K562 (cell line): Measurements from ENCODE around the gene PLEKHM3. TPM values are rescaled to one million over a fixed set of nuclear protein-coding genes. Genes with fewer than 3 reads are reported as not detected.

Experiments
- ATAC-seq: fragments of 200-7000 bp; cut with Tn5 transposase; 3 replicates; pipeline ENCODE4 v1.9.1; 2020; ENCODE audit warnings: moderate library complexity
- BruUV-seq: library from RNA; stranded (reverse); fragments of 400-500 nt; replicated peaks from 2 replicates; lab custom pipeline; 2021; lab: Mats Ljungman, UMichigan
- CTCF ChIA-PET: fragments of 300-600 bp; formaldehyde crosslinking; extraction: SDS; loops from one replicate; lab custom pipeline; 2021; ENCODE audit warnings: low intra/inter-chr PET ratio; lab: Yijun Ruan, JAX
- POLR2A ChIA-PET: fragments of 300-600, 350-650 bp; sonication (Branson Sonifier 250); formaldehyde crosslinking; extraction: SDS; loops from one replicate; lab custom pipeline; 2021; ENCODE audit warnings: antibody characterized with exemption, inconsistent platforms; lab: Yijun Ruan, JAX
- DNase-seq, 4 experiments: peaks; one replicate each; pipeline versions ENCODE4 v3.0.0 to v3.0.0-alpha.2; 2011 to 2018; ENCODE audit warnings: low spot score in 3 of 4, mixed read lengths in 3 of 4; ENCODE audit errors: extremely low read depth in 1 of 4
- FAIRE-seq: peaks from 2 replicates; lab custom pipeline; 2011; peaks lifted over from hg19 to GRCh38; lab: Jason Lieb, UNC
- H2AFZ ChIP-seq: 2 replicates; pipeline ENCODE4 v1.6.0; 2011; ENCODE audit warnings: low read depth, low read length, control low read depth, inconsistent platforms
- H3K27ac ChIP-seq: fragments of 200-600 bp; 3 replicates; pipeline ENCODE4 v1.8.0; 2011; ENCODE audit warnings: low read depth, mild to moderate bottlenecking, control low read depth, inconsistent platforms, low read length, moderate library complexity, mixed read lengths; ENCODE audit errors: extremely low read depth
- H3K27me3 ChIP-seq, 2 experiments: fragments of 300-600 bp in 1 of 2; 2 replicates in 1 of 2; 3 replicates in 1 of 2; pipeline versions ENCODE4 v1.6.0 to v1.8.0; 2011; ENCODE audit warnings: inconsistent platforms in 2 of 2, low read length in 2 of 2, mild to moderate bottlenecking in 1 of 2, mixed read lengths in 1 of 2, moderate library complexity in 1 of 2; ENCODE audit not compliant: control insufficient read depth in 2 of 2, insufficient read depth in 2 of 2
- H3K36me3 ChIP-seq: fragments of 300-600 bp; 3 replicates; pipeline ENCODE4 v1.8.0; 2011; ENCODE audit warnings: mild to moderate bottlenecking, low read length, inconsistent platforms; ENCODE audit not compliant: control insufficient read depth, insufficient read depth
- H3K4me1 ChIP-seq, 2 experiments: fragments of 200-600 bp in 1 of 2; replicated peaks in 1 of 2; 2 replicates in 1 of 2; 3 replicates in 1 of 2; pipeline versions ENCODE4 v1.5.1 to v1.8.0; 2011; ENCODE audit warnings: inconsistent platforms in 2 of 2, low read length in 2 of 2, mild to moderate bottlenecking in 1 of 2, mixed read lengths in 1 of 2, moderate library complexity in 1 of 2; ENCODE audit not compliant: control insufficient read depth in 2 of 2, insufficient read depth in 2 of 2
- H3K4me2 ChIP-seq: 2 replicates; pipeline ENCODE4 v1.6.1; 2011; ENCODE audit warnings: low read length, control low read depth, inconsistent platforms, mixed read lengths; ENCODE audit not compliant: insufficient read depth
- H3K4me3 ChIP-seq: fragments of 200-600 bp; sonication (generic), shearing (Covaris generic); 2 replicates; pipeline ENCODE4 v1.5.1; 2016; ENCODE audit warnings: control low read depth, inconsistent platforms
- H3K79me2 ChIP-seq: fragments of 200-600 bp; 3 replicates; pipeline ENCODE4 v1.8.0; 2011; ENCODE audit warnings: low read length, inconsistent platforms; ENCODE audit not compliant: control insufficient read depth, insufficient read depth
- H3K9ac ChIP-seq, 2 experiments: 2 replicates each; pipeline versions ENCODE4 v1.6.0 to v1.6.1; 2011; ENCODE audit warnings: low read depth in 2 of 2, low read length in 2 of 2, control low read depth in 1 of 2, inconsistent platforms in 1 of 2, mild to moderate bottlenecking in 1 of 2, mixed read lengths in 1 of 2; ENCODE audit not compliant: insufficient read depth in 1 of 2
- H3K9me1 ChIP-seq: one replicate; pipeline ENCODE4 v1.6.0; 2011; ENCODE audit warnings: inconsistent platforms, mild to moderate bottlenecking, low read length, moderate library complexity; ENCODE audit not compliant: control insufficient read depth, insufficient read depth
- H3K9me3 ChIP-seq: replicated peaks from 2 replicates; pipeline ENCODE4 v1.5.1; 2011; ENCODE audit warnings: low read depth, low read length, inconsistent platforms; ENCODE audit not compliant: control insufficient read depth, insufficient read depth
- H4K20me1 ChIP-seq: replicated peaks from 2 replicates; pipeline ENCODE4 v1.6.1; 2011; ENCODE audit warnings: low read length, inconsistent platforms, mixed read lengths; ENCODE audit not compliant: control insufficient read depth, insufficient read depth
- FOSL1 ChIP-seq: fragments of 200-800 bp; sonication (Bioruptor generic); conservative IDR thresholded peaks from 2 replicates; pipeline ENCODE4 v1.6.1; 2016; ENCODE audit warnings: missing genetic modification characterization, missing compliant biosample characterization
- HDGF ChIP-seq: fragments of 450-650 bp; IDR thresholded peaks from 2 replicates; pipeline ENCODE4 v1.6.1; 2016
- HINFP ChIP-seq: fragments of 450-650 bp; conservative IDR thresholded peaks from 2 replicates; pipeline ENCODE4 v1.6.1; 2016; ENCODE audit warnings: missing genetic modification characterization, low read depth, mild to moderate bottlenecking, control low read depth, missing compliant biosample characterization
- PHF8 ChIP-seq: fragments of 200-600 bp; sonication (generic); IDR thresholded peaks from 2 replicates; pipeline ENCODE4 v1.6.1; 2012; ENCODE audit warnings: mixed run types, mild to moderate bottlenecking, inconsistent platforms, low read length, moderate library complexity, borderline replicate concordance
- POU5F1 ChIP-seq: fragments of 150-350 bp; IDR thresholded peaks from 2 replicates; pipeline ENCODE4 v1.6.1; 2014; ENCODE audit warnings: borderline replicate concordance, low read length, low read depth, mild to moderate bottlenecking; ENCODE audit not compliant: partially characterized antibody
- PURB ChIP-seq: sonication (generic); formaldehyde crosslinking; IDR thresholded peaks from 2 replicates; pipeline ENCODE4 v1.9.0; 2021; ENCODE audit warnings: low read depth, mild to moderate bottlenecking, missing genetic modification reagents
- RNF2 ChIP-seq: sonication (generic); IDR thresholded peaks from 2 replicates; pipeline ENCODE4 v1.6.1; 2016
- SAFB ChIP-seq: fragments of 200-400 bp; formaldehyde crosslinking; IDR thresholded peaks from 2 replicates; pipeline ENCODE4 v1.6.1; 2017; ENCODE audit warnings: low read depth, low read length, borderline replicate concordance
- SMARCE1 ChIP-seq: fragments of 450-650 bp; IDR thresholded peaks from 2 replicates; pipeline ENCODE4 v1.7.1; 2016; ENCODE audit warnings: mild to moderate bottlenecking
- SP1 ChIP-seq: sonication (generic); formaldehyde crosslinking; IDR thresholded peaks from 2 replicates; pipeline ENCODE4 v1.8.1; 2022; ENCODE audit warnings: mild to moderate bottlenecking, missing genetic modification reagents
- TFE3 ChIP-seq: fragments of 450-650 bp; formaldehyde crosslinking; IDR thresholded peaks from 2 replicates; pipeline ENCODE4 v1.4.0; 2020; ENCODE audit warnings: mild to moderate bottlenecking, mixed read lengths
- ZBTB26 ChIP-seq: fragments of 450-650 bp; formaldehyde crosslinking; IDR thresholded peaks from 2 replicates; pipeline ENCODE4 v1.4.0; 2022; ENCODE audit warnings: missing genetic modification characterization
- ZBTB43 ChIP-seq: sonication (generic); formaldehyde crosslinking; IDR thresholded peaks from 2 replicates; pipeline ENCODE4 v1.8.0; 2023; ENCODE audit warnings: mild to moderate bottlenecking, missing genetic modification reagents
- ZBTB7A ChIP-seq: IDR thresholded peaks from 2 replicates; pipeline ENCODE4 v1.6.1; 2011; ENCODE audit warnings: low read depth, mild to moderate bottlenecking, low read length, moderate library complexity, borderline replicate concordance; ENCODE audit not compliant: control insufficient read depth
- ZNF274 ChIP-seq: IDR thresholded peaks from 2 replicates; pipeline ENCODE4 v1.6.1; 2011; ENCODE audit warnings: low read depth, mild to moderate bottlenecking, low read length, moderate library complexity, borderline replicate concordance
- ZNF512 ChIP-seq: IDR thresholded peaks from 2 replicates; pipeline ENCODE4 v1.6.1; 2016; ENCODE audit warnings: missing genetic modification characterization, missing compliant biosample characterization
- WGBS: fragments of 100-300 bp; shearing (Covaris generic); methylation state at CpG from one replicate; pipeline ENCODE4 v1.1.6; 2016; ENCODE audit warnings: low coverage, mixed read lengths; ENCODE audit not compliant: insufficient coverage; ENCODE audit errors: missing lambda C conversion rate; 5-methylcytosine and 5-hydroxymethylcytosine counted together
- in situ Hi-C: fragments of 300-500 bp; cut with MboI; formaldehyde crosslinking; loops from 4 replicates; pipeline ENCODE4 v1.15.0; 2018; ENCODE audit warnings: inconsistent platforms, mixed read lengths
- intact Hi-C: fragments of 100-400 bp; cut with micrococcal nuclease; formaldehyde crosslinking; loops from 2 replicates; pipeline ENCODE4 v1.14.2; 2022
- polyA plus RNA-seq, 8 experiments: library from polyadenylated mRNA; depleted of rRNA in 4 of 8; stranded (reverse) in 5 of 8; unstranded in 3 of 8; fragments of >200 nt; fragmentation: Nextera tagmentation in 2 of 8; fragmentation: Illumina TruSeq in 1 of 8; extraction: Ambion mirVana in 2 of 8; extraction: Trizol in 1 of 8; gene quantifications; 2 replicates each; pipeline versions ENCODE4 v1.2.1 to v1.2.3, GENCODE V29; 2011 to 2014; ENCODE audit warnings: inconsistent platforms in 1 of 8, missing spikeins in 1 of 8
- total RNA-seq, 7 experiments: library from RNA; depleted of rRNA in 6 of 7; stranded (reverse); fragments of >200 nt in 6 of 7; fragmentation: Illumina TruSeq in 2 of 7; extraction: Trizol in 2 of 7; gene quantifications; 2 replicates each; pipeline versions ENCODE4 v1.2.1 to v1.2.3, GENCODE V29; 2011 to 2021; ENCODE audit warnings: low replicate concordance in 1 of 7

The PLEKHM3 gene
- total and polyA plus RNA-seq, 9 of the 15 experiments (the other 6 are each of a cell fraction or from before 2014, with no cell fraction given): 0.24 to 1.6 (median 1.0) TPM

- Histone ChIP-seq H3K27me3 (no peaks in the 10 kb centered on the region), H4K20me1 (no peaks in the 10 kb centered on the region), H3K9ac (no peak overlapping the region), H3K9me3 (no peaks in the 10 kb centered on the region), H3K9me1 (no peaks in the 10 kb centered on the region), H3K4me1 (peaks cover 4 to 8% of the 10 kb centered on the region in 2 experiments; a peak in 4 of 5 replicates), H3K36me3 (no peaks in the 10 kb centered on the region), H3K79me2 (no peaks in the 10 kb centered on the region), H3K4me2 (no peak overlapping the region), H2AFZ (no peak overlapping the region), H3K4me3 (no peak overlapping the region), H3K27ac (no peak overlapping the region)
- BruUV-seq: no TSS peak
- in situ Hi-C loops (no loop called here), intact Hi-C loops (no loop called here)
- no peak for ATAC-seq
- POLR2A ChIA-PET: no interaction called here
- no peak for DNase-seq
- no peak for FAIRE-seq
- CTCF ChIA-PET: no interaction called here
- WGBS: 13% methylated on average over 2 of the region's 6 CpGs
- no peak for TF ChIP-seq HINFP (tag)
- TF ChIP-seq HDGF: no peak
- no peak for TF ChIP-seq POU5F1
- TF ChIP-seq ZBTB7A: no peak
- TF ChIP-seq SP1: no peak
- TF ChIP-seq PURB (CRISPR knock-in tag): no peak
- TF ChIP-seq SMARCE1: no peak
- no peak for TF ChIP-seq PHF8
- TF ChIP-seq FOSL1 (tag): no peak
- TF ChIP-seq SAFB: no peak
- no peak for TF ChIP-seq ZNF274
- TF ChIP-seq ZNF512: no peak
- no peak for TF ChIP-seq TFE3 (CRISPR knock-in tag)
- no peak for TF ChIP-seq ZBTB26 (CRISPR knock-in tag)
- TF ChIP-seq RNF2: no peak
- no peak for TF ChIP-seq ZBTB43 (CRISPR knock-in tag)
Observed at GRCh38 chr2:207802650-207803049, 222.7 kb downstream of the PLEKHM3 start.
